ENCODE measurements around the gene WDR83. TPM values are rescaled to one million over a fixed set of nuclear protein-coding genes. Genes with fewer than 3 reads are reported as not detected.
"Not testable (repeated sequence)": the region's sequence is repeated elsewhere in the genome, so short reads cannot be mapped to it uniquely, and the experiment has no call there.

WDR83 gene, protein sequence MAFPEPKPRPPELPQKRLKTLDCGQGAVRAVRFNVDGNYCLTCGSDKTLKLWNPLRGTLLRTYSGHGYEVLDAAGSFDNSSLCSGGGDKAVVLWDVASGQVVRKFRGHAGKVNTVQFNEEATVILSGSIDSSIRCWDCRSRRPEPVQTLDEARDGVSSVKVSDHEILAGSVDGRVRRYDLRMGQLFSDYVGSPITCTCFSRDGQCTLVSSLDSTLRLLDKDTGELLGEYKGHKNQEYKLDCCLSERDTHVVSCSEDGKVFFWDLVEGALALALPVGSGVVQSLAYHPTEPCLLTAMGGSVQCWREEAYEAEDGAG
- total RNA-seq (ENCODE audit: insufficient read depth, low replicate concordance): 24.8 TPM

- DNase-seq (ENCODE audit: low spot score): peak; percentile 82
These were observed at the start of gene WDR83, which contains the start of gene MAN2B1 for GRCh38 chr19:12666265-12667048. Gene WDR83 (plus strand): TSS chr19:12666807. CDS start chr19:12669791, 2,984 bp downstream. Gene MAN2B1 (minus strand): TSS chr19:12666742. CDS start chr19:12666701, 41 bp downstream.

DNA sequence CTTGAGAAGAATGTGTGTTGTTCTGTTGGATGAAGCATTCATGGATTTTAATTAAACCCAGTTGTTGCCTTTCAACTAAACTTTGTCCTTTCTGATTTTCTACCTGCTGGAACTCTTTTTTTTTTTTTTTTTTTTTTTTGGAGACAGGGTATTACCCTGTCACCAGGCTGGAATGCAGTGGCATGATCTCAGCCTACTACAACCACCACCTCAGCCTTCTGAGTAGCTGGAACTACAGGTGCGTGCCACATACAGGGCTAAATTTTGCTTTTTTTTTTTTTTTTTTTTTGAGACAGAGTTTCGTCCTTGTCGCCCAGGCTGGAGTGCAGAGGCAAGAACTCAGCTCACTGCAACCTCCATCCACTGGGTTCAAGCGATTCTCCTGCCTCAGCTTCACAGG is 49.0 kb upstream of the WDR83 start:
- DNase-seq (ENCODE audit: low spot score): no peak

DNA sequence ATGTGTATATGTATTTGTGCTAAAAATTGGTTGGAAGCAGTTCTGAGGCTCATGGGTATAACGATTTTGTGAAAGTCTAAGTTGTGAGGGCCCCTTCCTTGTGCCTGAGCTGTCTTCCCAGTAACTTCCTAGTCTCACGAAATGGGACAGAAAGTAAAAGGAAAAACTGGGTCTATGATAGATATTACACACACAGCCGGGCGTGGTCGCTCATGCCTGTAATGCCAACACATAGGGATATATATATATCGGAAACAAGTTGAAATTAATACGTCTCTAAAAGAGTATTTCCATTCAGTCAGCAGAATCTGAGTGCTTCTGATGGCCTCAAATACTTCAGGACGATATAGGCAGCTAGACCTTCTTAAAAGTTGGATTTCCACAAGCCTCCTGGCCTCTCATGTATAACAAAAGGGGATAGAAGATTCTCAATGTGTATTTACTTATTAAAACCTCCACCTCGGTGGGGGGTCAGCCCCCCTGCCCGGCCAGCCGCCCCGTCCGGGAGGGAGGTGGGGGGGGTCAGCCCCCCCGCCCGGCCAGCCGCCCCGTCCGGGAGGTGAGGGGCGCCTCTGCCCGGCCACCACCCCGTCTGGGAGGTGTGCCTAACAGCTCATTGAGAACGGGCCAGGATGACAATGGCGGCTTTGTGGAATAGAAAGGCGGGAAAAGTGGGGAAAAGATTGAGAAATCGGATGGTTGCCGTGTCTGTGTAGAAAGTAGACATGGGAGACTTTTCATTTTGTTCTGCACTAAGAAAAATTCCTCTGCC is 45.2 kb upstream of the WDR83 start:
- not testable (repeated sequence) for DNase-seq (ENCODE audit: low spot score)

GRCh38 chr19:12623361-12624031 is 43.1 kb upstream of the WDR83 start:
- no peak for DNase-seq (ENCODE audit: low spot score)

GRCh38 chr19:12626958-12627357 is 39.6 kb upstream of the WDR83 start:
- DNase-seq (ENCODE audit: low spot score): no peak

GRCh38 chr19:12628040-12629022 is 38.3 kb upstream of the WDR83 start:
- DNase-seq (ENCODE audit: low spot score): no peak

- no peak for DNase-seq (ENCODE audit: low spot score)
These were observed 37.4 kb upstream of the WDR83 start for GRCh38 chr19:12629215-12629614.

- DNase-seq (ENCODE audit: low spot score): no peak
These were observed 30.0 kb upstream of the WDR83 start for GRCh38 chr19:12636631-12637030.

- DNase-seq (ENCODE audit: low spot score): no peak
These were observed 27.9 kb upstream of the WDR83 start for GRCh38 chr19:12638611-12639182.

DNA sequence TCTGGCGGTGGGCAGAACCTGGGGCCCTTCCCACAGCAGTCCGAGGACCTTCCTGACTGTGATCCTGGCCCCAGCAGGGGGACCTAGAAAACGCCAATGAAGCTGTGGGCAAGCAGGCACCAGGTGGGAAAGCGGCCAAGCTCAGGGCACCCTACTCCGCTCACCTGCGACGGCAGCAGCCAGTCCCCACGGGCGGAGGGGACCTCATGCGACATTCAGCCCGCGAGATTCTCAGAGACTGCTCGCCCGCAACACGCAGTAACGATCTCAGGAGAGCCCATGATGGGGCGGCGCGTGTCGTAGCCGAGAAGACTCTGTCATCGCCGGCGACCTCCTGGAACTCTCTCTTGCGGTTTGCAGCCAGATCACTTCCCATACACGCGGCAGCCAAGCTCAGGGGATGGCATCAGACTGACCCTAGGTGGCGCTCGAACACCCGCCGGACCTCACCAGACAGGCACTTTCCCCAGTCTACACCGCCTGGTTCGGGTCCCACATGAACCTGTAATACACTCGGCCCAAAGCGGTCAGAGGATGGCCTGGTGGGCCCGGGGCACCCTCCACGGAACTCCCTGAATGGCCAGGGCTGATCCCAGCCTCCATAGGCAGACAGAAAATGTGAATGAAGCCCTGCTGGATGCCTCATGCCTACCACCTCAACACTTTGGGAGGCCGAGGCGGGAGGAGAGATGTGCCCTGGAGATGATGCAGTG is 26.6 kb upstream of the WDR83 start:
- DNase-seq (ENCODE audit: low spot score): peak; percentile 69

GRCh38 chr19:12641456-12641855 is 25.2 kb upstream of the WDR83 start:
- no peak for DNase-seq (ENCODE audit: low spot score)

GRCh38 chr19:12642506-12642905 is 24.1 kb upstream of the WDR83 start:
- DNase-seq (ENCODE audit: low spot score): no peak

DNA sequence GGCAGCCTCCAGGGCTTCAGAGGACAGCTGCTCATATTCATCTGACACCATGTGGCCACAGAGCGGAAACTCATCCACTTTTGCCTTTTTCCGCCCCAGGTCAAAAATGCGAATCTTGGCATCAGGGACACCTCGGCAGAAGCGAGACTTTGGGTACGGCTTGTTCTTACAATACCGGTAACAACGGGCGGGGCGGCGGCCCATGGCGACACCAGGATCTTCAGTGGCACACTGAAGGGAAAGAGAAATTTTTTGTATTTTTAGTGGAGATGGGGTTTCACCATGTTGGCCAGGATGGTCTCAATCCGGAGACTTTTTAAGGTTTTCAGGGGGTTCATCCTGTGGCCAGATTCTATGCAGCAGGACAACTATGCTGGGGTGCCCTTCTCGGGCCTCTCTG is 22.9 kb upstream of the WDR83 start:
- not testable (repeated sequence) for DNase-seq (ENCODE audit: low spot score)

DNA sequence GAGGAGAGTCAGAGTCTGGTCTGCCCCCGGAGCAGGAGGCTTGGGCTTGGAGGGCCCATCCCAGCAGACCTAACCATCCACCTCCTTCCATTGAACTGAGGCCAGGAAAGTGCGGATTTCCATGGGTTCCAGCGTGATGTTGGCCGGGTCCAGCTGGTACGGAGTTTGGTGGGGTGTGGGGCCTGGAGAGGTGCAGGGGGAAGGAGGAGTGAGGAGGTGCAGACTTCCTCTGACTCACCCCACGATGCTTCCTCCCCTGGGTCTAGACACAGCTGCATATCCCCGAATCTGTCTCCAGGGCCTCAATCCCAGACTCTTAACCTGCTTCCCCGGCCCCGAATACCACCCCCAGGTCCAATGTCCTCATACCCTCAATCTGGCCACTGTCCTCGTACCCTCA is 20.1 kb upstream of the WDR83 start:
- DNase-seq (ENCODE audit: low spot score): no peak

GRCh38 chr19:12647047-12647446 is 19.6 kb upstream of the WDR83 start:
- no peak for DNase-seq (ENCODE audit: low spot score)

GRCh38 chr19:12647490-12648071 is 19.0 kb upstream of the WDR83 start:
- no peak for DNase-seq (ENCODE audit: low spot score)

GRCh38 chr19:12648088-12648487 is 18.5 kb upstream of the WDR83 start:
- DNase-seq (ENCODE audit: low spot score): no peak

GRCh38 chr19:12649941-12650340 is 16.7 kb upstream of the WDR83 start:
- DNase-seq (ENCODE audit: low spot score): no peak

DNA sequence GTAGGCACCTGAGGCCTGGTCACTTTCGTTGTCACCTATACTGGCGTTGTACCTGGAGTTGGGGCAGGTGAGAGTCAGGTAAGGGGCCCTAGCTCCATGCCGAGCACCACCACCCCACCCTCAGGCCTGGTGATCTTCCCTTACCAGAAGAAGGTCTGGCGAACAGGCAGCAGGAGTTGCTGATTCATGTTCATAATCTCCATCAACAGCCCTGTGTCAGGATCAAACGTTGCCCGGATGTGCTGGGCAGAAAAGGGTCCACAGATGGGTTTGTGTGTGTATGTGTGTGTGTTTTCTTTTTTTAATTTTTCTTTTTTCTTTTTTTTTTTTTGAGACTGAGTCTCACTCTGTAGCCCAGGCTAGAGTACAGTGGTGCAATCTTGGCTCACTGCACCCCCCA is 14.4 kb upstream of the WDR83 start:
- no peak for DNase-seq (ENCODE audit: low spot score)
